Measurements from ENCODE around the gene DNAJB11.

GRCh38 chr3:186628756-186629155 lies 58.2 kb downstream of the DNAJB11 start:
- TF ChIP-seq CTCF (IDR thresholded peaks at IDR 0.05) = no peak
- TF ChIP-seq ZFX (IDR thresholded peaks at IDR 0.05; ENCODE audit: borderline replicate concordance) = no peak
